Hindlimb muscle (tissue), 1 donor: ENCODE results near the gene IRF7. TPM values are rescaled to one million over a fixed set of nuclear protein-coding genes. Genes with fewer than 3 reads are reported as not detected.

ENCODE experiments used
- DNase-seq: peaks from one replicate; pipeline ENCODE4 v3.0.0-alpha.2; 2013
- polyA plus RNA-seq: library from polyadenylated mRNA; unstranded; fragments of 120-200 nt; gene quantifications from one replicate; pipeline ENCODE4 v1.2.1, GENCODE V29; 2013; ENCODE audit not compliant: insufficient read length

IRF7 gene
- polyA plus RNA-seq, 1 donor = 17.5 TPM

- DNase-seq = no peak
Measured at GRCh38 chr11:620935-621814, 5.4 kb upstream of the IRF7 start.

GRCh38 chr11:620201-620600 lies 4.5 kb upstream of the IRF7 start:
- DNase-seq = no peak

GRCh38 chr11:619628-620050 lies 3.9 kb upstream of the IRF7 start:
- no peak for DNase-seq

- no peak for DNase-seq
Measured at GRCh38 chr11:618856-619627, 3.3 kb upstream of the IRF7 start.

GRCh38 chr11:617912-618682 lies 2.3 kb upstream of the IRF7 start:
- no peak for DNase-seq

- no peak for DNase-seq
Measured at GRCh38 chr11:617199-617911, 1.6 kb upstream of the IRF7 start.

GRCh38 chr11:616320-617198 lies 809 bp upstream of the IRF7 start:
- DNase-seq = no peak

- no peak for DNase-seq
Measured at GRCh38 chr11:614623-615503, 887 bp downstream of the IRF7 start.

- no peak for DNase-seq
Measured at GRCh38 chr11:614021-614622, 1.6 kb downstream of the IRF7 start.

- no peak for DNase-seq
Measured at GRCh38 chr11:613369-613968, 2.3 kb downstream of the IRF7 start.

- DNase-seq = no peak
Measured at GRCh38 chr11:612961-613300, 2.8 kb downstream of the IRF7 start.

GRCh38 chr11:612201-612960 lies 3.4 kb downstream of the IRF7 start:
- peak; percentile 60 for DNase-seq

- no peak for DNase-seq
Measured at GRCh38 chr11:611001-611996, 4.5 kb downstream of the IRF7 start.

GRCh38 chr11:610146-610801 lies 5.5 kb downstream of the IRF7 start:
- no peak for DNase-seq

GRCh38 chr11:609341-609811 lies 6.4 kb downstream of the IRF7 start:
- no peak for DNase-seq

- no peak for DNase-seq
Measured at GRCh38 chr11:608791-609251, 6.9 kb downstream of the IRF7 start.
